Osteoblast (primary cell): ENCODE results near the gene CUL4A. TPM values are rescaled to one million over a fixed set of nuclear protein-coding genes. Genes with fewer than 3 reads are reported as not detected.

Experiments used
- DNase-seq: peaks from one replicate; pipeline ENCODE4 v3.0.0; 2011; ENCODE audit warnings: low spot score, mixed read lengths; ENCODE audit not compliant: insufficient read length; ENCODE audit errors: missing footprints
- H2AFZ ChIP-seq: 2 replicates; pipeline ENCODE4 v1.6.0; 2011; ENCODE audit warnings: mild to moderate bottlenecking, low read length
- H3K27ac ChIP-seq: 2 replicates; pipeline ENCODE4 v1.5.1; 2011; ENCODE audit warnings: mild to moderate bottlenecking, low read depth, low read length, moderate library complexity
- H3K27me3 ChIP-seq: 2 replicates; pipeline ENCODE4 v1.6.0; 2012; ENCODE audit warnings: mild to moderate bottlenecking, control low read depth, inconsistent platforms, low read length, moderate library complexity; ENCODE audit not compliant: insufficient read depth
- H3K36me3 ChIP-seq: 2 replicates; pipeline ENCODE4 v1.5.1; 2011; ENCODE audit warnings: mild to moderate bottlenecking, low read length, control low read depth, moderate library complexity; ENCODE audit not compliant: insufficient read depth
- H3K4me1 ChIP-seq: 2 replicates; pipeline ENCODE4 v1.5.1; 2011; ENCODE audit warnings: mild to moderate bottlenecking, low read length, control low read depth, moderate library complexity; ENCODE audit not compliant: insufficient read depth
- H3K4me2 ChIP-seq: 2 replicates; pipeline ENCODE4 v1.6.0; 2011; ENCODE audit warnings: mild to moderate bottlenecking, low read length; ENCODE audit not compliant: insufficient read depth
- H3K4me3 ChIP-seq: fragments of 200-600 bp; sonication (generic); 3 replicates; pipeline ENCODE4 v1.5.1; 2012; ENCODE audit warnings: mild to moderate bottlenecking, low read length, inconsistent platforms; ENCODE audit not compliant: insufficient read depth
- H3K79me2 ChIP-seq: 2 replicates; pipeline ENCODE4 v1.6.0; 2012; ENCODE audit warnings: mild to moderate bottlenecking, low read length, control low read depth, inconsistent platforms; ENCODE audit not compliant: insufficient read depth
- H3K9me3 ChIP-seq: 2 replicates; pipeline ENCODE4 v1.5.1; 2011; ENCODE audit warnings: low read depth, low read length, control low read depth
- H4K20me1 ChIP-seq: 2 replicates; pipeline ENCODE4 v1.6.0; 2012; ENCODE audit warnings: mild to moderate bottlenecking, low read length, control low read depth; ENCODE audit not compliant: insufficient read depth
- total RNA-seq: library from RNA; depleted of rRNA; stranded (reverse); fragments of >200 nt; gene quantifications from 2 replicates; pipeline ENCODE4 v1.2.3, GENCODE V29; 2012
- TF ChIP-seq, protein P1 (sequence below): IDR thresholded peaks from 2 replicates; pipeline ENCODE4 v1.5.1; 2011; ENCODE audit warnings: mild to moderate bottlenecking, low read depth, low read length, moderate library complexity; ENCODE audit errors: extremely low read depth

CUL4A gene
- total RNA-seq, 1 donor = 128 TPM

DNA sequence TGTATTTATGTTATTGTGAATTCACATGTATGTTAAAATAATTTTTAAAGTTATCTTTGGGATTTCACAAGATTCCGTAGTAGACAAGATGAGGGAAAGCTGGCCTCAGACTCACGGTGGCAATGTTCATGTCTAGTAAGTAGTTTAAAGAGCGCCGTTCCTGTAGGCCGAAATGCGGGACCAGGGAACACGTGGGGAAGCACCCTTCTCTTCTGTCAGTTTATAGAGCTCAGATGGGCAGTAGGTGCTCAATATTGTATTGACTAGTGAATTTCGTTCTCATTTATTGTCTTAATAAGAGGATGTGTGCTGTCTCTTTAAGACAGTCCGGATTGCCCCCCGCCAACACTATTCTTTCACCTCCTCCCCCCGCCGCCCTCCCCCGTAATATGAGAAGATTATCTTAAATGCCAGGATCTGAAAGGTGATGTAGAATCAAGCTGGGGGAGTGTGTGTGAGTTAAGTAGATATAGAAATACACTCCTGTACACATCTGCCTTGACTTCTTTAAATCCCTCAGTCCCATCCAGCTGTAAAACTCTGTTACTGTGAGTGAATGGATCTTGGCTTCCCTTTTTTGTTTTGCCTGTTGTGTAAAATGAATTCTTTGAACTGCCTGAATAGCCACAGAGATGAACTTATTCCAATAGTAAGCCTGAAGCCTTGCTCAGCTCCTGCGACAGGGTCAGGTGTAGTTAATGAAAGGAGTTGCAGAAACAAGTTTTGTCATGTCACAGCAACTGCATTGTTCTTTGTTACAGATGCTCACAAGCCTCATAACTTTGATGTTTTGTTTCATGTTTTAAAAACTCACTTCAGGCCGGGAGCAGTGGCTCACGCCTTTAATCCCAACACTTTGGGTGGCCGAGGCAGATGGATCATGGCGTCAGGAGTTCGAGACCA lies 88.9 kb downstream of the CUL4A start:
- H4K20me1 ChIP-seq = peaks cover 24% of the 10 kb centered on the region
- H3K9me3 ChIP-seq = no peaks in the 10 kb centered on the region
- peak; percentile 77 for DNase-seq
- peak overlapping the region; percentile 97 for H3K4me3 ChIP-seq
- peaks cover 14% of the 10 kb centered on the region for H3K4me1 ChIP-seq
- H3K27me3 ChIP-seq = no peaks in the 10 kb centered on the region
- peaks cover 66% of the 10 kb centered on the region for H3K79me2 ChIP-seq
- TF ChIP-seq, protein P1, sequence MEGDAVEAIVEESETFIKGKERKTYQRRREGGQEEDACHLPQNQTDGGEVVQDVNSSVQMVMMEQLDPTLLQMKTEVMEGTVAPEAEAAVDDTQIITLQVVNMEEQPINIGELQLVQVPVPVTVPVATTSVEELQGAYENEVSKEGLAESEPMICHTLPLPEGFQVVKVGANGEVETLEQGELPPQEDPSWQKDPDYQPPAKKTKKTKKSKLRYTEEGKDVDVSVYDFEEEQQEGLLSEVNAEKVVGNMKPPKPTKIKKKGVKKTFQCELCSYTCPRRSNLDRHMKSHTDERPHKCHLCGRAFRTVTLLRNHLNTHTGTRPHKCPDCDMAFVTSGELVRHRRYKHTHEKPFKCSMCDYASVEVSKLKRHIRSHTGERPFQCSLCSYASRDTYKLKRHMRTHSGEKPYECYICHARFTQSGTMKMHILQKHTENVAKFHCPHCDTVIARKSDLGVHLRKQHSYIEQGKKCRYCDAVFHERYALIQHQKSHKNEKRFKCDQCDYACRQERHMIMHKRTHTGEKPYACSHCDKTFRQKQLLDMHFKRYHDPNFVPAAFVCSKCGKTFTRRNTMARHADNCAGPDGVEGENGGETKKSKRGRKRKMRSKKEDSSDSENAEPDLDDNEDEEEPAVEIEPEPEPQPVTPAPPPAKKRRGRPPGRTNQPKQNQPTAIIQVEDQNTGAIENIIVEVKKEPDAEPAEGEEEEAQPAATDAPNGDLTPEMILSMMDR = no peak
- H2AFZ ChIP-seq = peak overlapping the region; percentile 85
- peak overlapping the region; percentile 83 for H3K27ac ChIP-seq
- peaks cover 2% of the 10 kb centered on the region for H3K36me3 ChIP-seq
- H3K4me2 ChIP-seq = peak overlapping the region; percentile 99

GRCh38 chr13:113299951-113300350 lies 90.5 kb downstream of the CUL4A start:
- no peaks in the 10 kb centered on the region for H3K27me3 ChIP-seq
- H3K36me3 ChIP-seq = peaks cover 2% of the 10 kb centered on the region
- no peaks in the 10 kb centered on the region for H3K9me3 ChIP-seq
- H3K4me3 ChIP-seq = no peak overlapping the region
- TF ChIP-seq, protein P1 = no peak
- DNase-seq = peak; percentile 14
- peaks cover 82% of the 10 kb centered on the region for H3K79me2 ChIP-seq
- no peak overlapping the region for H2AFZ ChIP-seq
- no peak overlapping the region for H3K27ac ChIP-seq
- peaks cover 17% of the 10 kb centered on the region for H3K4me1 ChIP-seq
- peaks cover 40% of the 10 kb centered on the region for H4K20me1 ChIP-seq
- no peak overlapping the region for H3K4me2 ChIP-seq

GRCh38 chr13:113302986-113303385 lies 93.6 kb downstream of the CUL4A start:
- Histone ChIP-seq H3K4me3 (no peak overlapping the region), H3K4me2 (no peak overlapping the region), H4K20me1 (peaks cover 61% of the 10 kb centered on the region), H3K36me3 (peaks cover 2% of the 10 kb centered on the region), H3K9me3 (no peaks in the 10 kb centered on the region), H3K27ac (no peak overlapping the region), H2AFZ (no peak overlapping the region), H3K79me2 (peaks cover 96% of the 10 kb centered on the region), H3K4me1 (peaks cover 17% of the 10 kb centered on the region), H3K27me3 (no peaks in the 10 kb centered on the region)
- TF ChIP-seq, protein P1 = no peak
- DNase-seq = peak; percentile 38

DNA sequence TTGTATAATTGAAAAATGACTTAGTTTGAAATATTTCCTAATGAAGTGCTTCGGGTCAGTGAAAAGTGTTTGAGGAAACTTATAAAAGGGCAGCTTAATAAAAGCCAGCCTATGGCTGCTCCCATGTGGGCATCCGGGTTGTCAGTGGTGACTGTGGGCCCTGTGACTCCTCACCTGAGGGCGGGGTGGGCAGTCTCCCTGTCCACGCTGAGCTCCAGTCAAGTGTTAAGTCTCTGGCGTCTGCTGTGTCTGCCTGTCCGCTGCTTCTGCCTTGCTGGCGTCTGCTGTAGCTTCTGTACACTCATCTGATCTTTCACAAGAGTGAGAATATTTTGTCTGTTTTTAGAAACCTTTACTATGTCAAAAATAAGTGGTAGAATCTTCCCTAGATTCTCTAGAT lies 94.7 kb downstream of the CUL4A start:
- Histone ChIP-seq H3K4me1 (peaks cover 10% of the 10 kb centered on the region), H4K20me1 (peaks cover 56% of the 10 kb centered on the region), H3K36me3 (peaks cover 2% of the 10 kb centered on the region), H2AFZ (no peak overlapping the region), H3K4me3 (no peak overlapping the region), H3K9me3 (no peaks in the 10 kb centered on the region), H3K27ac (no peak overlapping the region), H3K27me3 (no peaks in the 10 kb centered on the region), H3K4me2 (no peak overlapping the region), H3K79me2 (peaks cover 95% of the 10 kb centered on the region)
- DNase-seq = no peak
- TF ChIP-seq, protein P1 = no peak
